SK-N-SH (cell line): ENCODE measurements around the gene CARS2. TPM values are rescaled to one million over a fixed set of nuclear protein-coding genes. Genes with fewer than 3 reads are reported as not detected.

Experiments used
- CTCF ChIA-PET: fragments of 300-600, 350-600 bp; formaldehyde crosslinking; extraction: SDS; loops from one replicate; lab custom pipeline; 2021; lab: Yijun Ruan, JAX
- POLR2A ChIA-PET: fragments of 350-600 bp; sonication (Branson Sonifier 250); formaldehyde crosslinking; extraction: SDS; loops from one replicate; lab custom pipeline; 2020; ENCODE audit warnings: antibody characterized with exemption, inconsistent platforms; lab: Yijun Ruan, JAX
- DNase-seq: peaks from one replicate; pipeline ENCODE4 v3.0.0; 2012
- H2AFZ ChIP-seq: fragments of 200-600 bp; sonication (generic); 2 replicates; pipeline ENCODE4 v1.8.1; 2016; ENCODE audit warnings: antibody characterized with exemption, mild to moderate bottlenecking, low read depth
- H3F3A ChIP-seq: fragments of 200-600 bp; sonication (generic); replicated peaks from 2 replicates; pipeline ENCODE3; 2016; ENCODE audit warnings: antibody characterized with exemption, mild to moderate bottlenecking; ENCODE audit not compliant: insufficient read depth
- H3K27ac ChIP-seq, 2 experiments: fragments of 200-500 bp in 1 of 2; fragments of 200-600 bp in 1 of 2; sonication (Bioruptor generic) in 1 of 2; sonication (generic), shearing (Covaris generic) in 1 of 2; 2 replicates each; pipeline versions ENCODE4 v1.5.1 to v1.6.1; 2014 to 2016; ENCODE audit warnings: low read depth in 2 of 2, inconsistent platforms in 1 of 2, low read length in 1 of 2, mild to moderate bottlenecking in 1 of 2, mixed read lengths in 1 of 2
- H3K27me3 ChIP-seq: fragments of 200-600 bp; sonication (generic), shearing (Covaris generic); 2 replicates; pipeline ENCODE4 v1.6.1; 2016; ENCODE audit warnings: mixed run types; ENCODE audit not compliant: insufficient read depth
- H3K36me3 ChIP-seq, 2 experiments: fragments of 200-500 bp in 1 of 2; fragments of 200-600 bp in 1 of 2; sonication (Bioruptor generic) in 1 of 2; sonication (generic) in 1 of 2; replicated peaks in 1 of 2; 2 replicates each; pipeline versions ENCODE3 to v1.5.1; 2014 to 2016; ENCODE audit warnings: low read length in 1 of 2, mild to moderate bottlenecking in 1 of 2; ENCODE audit not compliant: insufficient read depth in 2 of 2, control insufficient read depth in 1 of 2
- H3K4me1 ChIP-seq, 2 experiments: fragments of 200-500 bp in 1 of 2; fragments of 200-600 bp in 1 of 2; sonication (Bioruptor generic) in 1 of 2; sonication (generic), shearing (Covaris generic) in 1 of 2; 2 replicates each; pipeline versions ENCODE4 v1.5.1 to v1.6.1; 2014 to 2016; ENCODE audit warnings: low read depth in 1 of 2, low read length in 1 of 2, mixed run types in 1 of 2; ENCODE audit not compliant: insufficient read depth in 2 of 2, control insufficient read depth in 1 of 2
- H3K4me2 ChIP-seq: fragments of 200-600 bp; sonication (generic), shearing (Covaris generic); 2 replicates; pipeline ENCODE4 v1.6.1; 2017; ENCODE audit warnings: mixed run types
- H3K4me3 ChIP-seq, 2 experiments: fragments of 200-500 bp in 1 of 2; fragments of 200-600 bp in 1 of 2; sonication (Bioruptor generic) in 1 of 2; sonication (generic), shearing (Covaris generic) in 1 of 2; 2 replicates each; pipeline versions ENCODE4 v1.5.1 to v1.8.1; 2014 to 2016; ENCODE audit warnings: low read depth in 2 of 2, inconsistent platforms in 1 of 2, low read length in 1 of 2, mild to moderate bottlenecking in 1 of 2, mixed read lengths in 1 of 2, moderate library complexity in 1 of 2
- H3K79me2 ChIP-seq: fragments of 200-600 bp; sonication (generic); 2 replicates; pipeline ENCODE4 v1.8.1; 2017; ENCODE audit warnings: mild to moderate bottlenecking; ENCODE audit not compliant: insufficient read depth
- H3K9ac ChIP-seq: fragments of 200-600 bp; sonication (generic); 2 replicates; pipeline ENCODE4 v1.6.1; 2017; ENCODE audit warnings: mixed run types
- H3K9me2 ChIP-seq: fragments of 200-600 bp; sonication (generic); 2 replicates; pipeline ENCODE4 v1.6.1; 2017; ENCODE audit warnings: mixed run types
- H3K9me3 ChIP-seq: fragments of 200-600 bp; sonication (generic); 2 replicates; pipeline ENCODE4 v1.6.1; 2017; ENCODE audit warnings: mixed run types, mild to moderate bottlenecking, moderate library complexity
- H4K20me1 ChIP-seq: fragments of 200-600 bp; sonication (generic); 2 replicates; pipeline ENCODE4 v1.6.1; 2017; ENCODE audit warnings: mild to moderate bottlenecking, mixed run types; ENCODE audit not compliant: insufficient read depth
- ELF1 ChIP-seq: IDR thresholded peaks from 2 replicates; pipeline ENCODE4 v1.4.0; 2012
- EP300 ChIP-seq, 2 experiments: IDR thresholded peaks; 2 replicates each; pipeline versions ENCODE4 v1.4.0 to v1.6.1; 2012; ENCODE audit warnings: borderline replicate concordance in 1 of 2, low read depth in 1 of 2, low read length in 1 of 2
- EZH2phosphoT487 ChIP-seq: fragments of 200-600 bp; sonication (generic); IDR thresholded peaks from 2 replicates; pipeline ENCODE4 v1.6.1; 2017; ENCODE audit warnings: low read depth, mixed run types, mild to moderate bottlenecking, antibody characterized with exemption, moderate library complexity, borderline replicate concordance
- FOSL2 ChIP-seq: IDR thresholded peaks from 2 replicates; pipeline ENCODE4 v1.4.0; 2012; ENCODE audit warnings: low read depth, mild to moderate bottlenecking, moderate library complexity, borderline replicate concordance
- FOXM1 ChIP-seq: IDR thresholded peaks from 2 replicates; pipeline ENCODE4 v1.4.0; 2012; ENCODE audit warnings: low read depth, mild to moderate bottlenecking
- GATA2 ChIP-seq: sonication (generic); formaldehyde crosslinking; IDR thresholded peaks from 2 replicates; pipeline ENCODE4 v1.5.0; 2020; ENCODE audit warnings: mild to moderate bottlenecking, missing genetic modification reagents
- JUND ChIP-seq: IDR thresholded peaks from 2 replicates; pipeline ENCODE4 v1.4.0; 2012
- MEF2A ChIP-seq: IDR thresholded peaks from 2 replicates; pipeline ENCODE4 v1.4.0; 2012; ENCODE audit warnings: low read depth, borderline replicate concordance
- NRF1 ChIP-seq: IDR thresholded peaks from 2 replicates; pipeline ENCODE4 v1.6.1; 2012; ENCODE audit warnings: low read depth, mild to moderate bottlenecking, low read length
- POLR2AphosphoS5 ChIP-seq: IDR thresholded peaks from 2 replicates; pipeline ENCODE4 v1.6.1; 2012; ENCODE audit warnings: low read depth, low read length
- RAD21 ChIP-seq: IDR thresholded peaks from 2 replicates; pipeline ENCODE4 v1.6.1; 2012; ENCODE audit warnings: mild to moderate bottlenecking, low read length
- RCOR1 ChIP-seq: fragments of 150-350 bp; IDR thresholded peaks from 2 replicates; pipeline ENCODE4 v1.6.1; 2017; ENCODE audit warnings: antibody characterized with exemption, low read length
- RFX5 ChIP-seq: IDR thresholded peaks from 2 replicates; pipeline ENCODE4 v1.6.1; 2012; ENCODE audit warnings: mild to moderate bottlenecking, improper control_type of control experiment, low read length
- RXRA ChIP-seq: IDR thresholded peaks from 2 replicates; pipeline ENCODE4 v1.4.0; 2012; ENCODE audit warnings: low read depth, mild to moderate bottlenecking, borderline replicate concordance
- SIN3A ChIP-seq: IDR thresholded peaks from 2 replicates; pipeline ENCODE4 v1.6.1; 2012; ENCODE audit warnings: low read depth, mild to moderate bottlenecking, low read length, moderate library complexity, borderline replicate concordance
- SMC3 ChIP-seq: IDR thresholded peaks from 2 replicates; pipeline ENCODE4 v1.6.1; 2012; ENCODE audit warnings: low read depth, low read length, improper control_type of control experiment
- TCF12 ChIP-seq: IDR thresholded peaks from 2 replicates; pipeline ENCODE4 v1.4.0; 2012
- TEAD4 ChIP-seq: IDR thresholded peaks from 2 replicates; pipeline ENCODE4 v1.4.0; 2012; ENCODE audit warnings: mild to moderate bottlenecking, borderline replicate concordance; ENCODE audit not compliant: insufficient read depth
- YY1 ChIP-seq: IDR thresholded peaks from 2 replicates; pipeline ENCODE4 v1.4.0; 2012; ENCODE audit warnings: low read depth, mild to moderate bottlenecking
- WGBS: methylation state at CpG from one replicate; pipeline ENCODE4 v1.1.6; 2017; ENCODE audit warnings: low lambda C conversion rate; 5-methylcytosine and 5-hydroxymethylcytosine counted together
- polyA plus RNA-seq, 3 experiments: library from polyadenylated mRNA; depleted of rRNA; stranded (reverse); fragments of >200 nt; gene quantifications; 2 replicates each; pipeline ENCODE4 v1.2.3, GENCODE V29; 2012
- TF ChIP-seq, protein P1 (sequence below): fragments of 150-350 bp; IDR thresholded peaks from 2 replicates; pipeline ENCODE4 v1.6.1; 2016; ENCODE audit warnings: mild to moderate bottlenecking, low read depth, low read length
- TF ChIP-seq, protein P2 (sequence below): IDR thresholded peaks from 2 replicates; pipeline ENCODE4 v1.4.0; 2012; ENCODE audit warnings: low read depth, borderline replicate concordance
- TF ChIP-seq, protein P3 (sequence below): fragments of 150-350 bp; IDR thresholded peaks from 2 replicates; pipeline ENCODE4 v1.6.1; 2017; ENCODE audit warnings: antibody characterized with exemption, low read length, low read depth, borderline replicate concordance

Gene CARS2
- polyA plus RNA-seq, 1 of the 3 experiments (the other 2 are of a cell fraction): 78.6 TPM

DNA sequence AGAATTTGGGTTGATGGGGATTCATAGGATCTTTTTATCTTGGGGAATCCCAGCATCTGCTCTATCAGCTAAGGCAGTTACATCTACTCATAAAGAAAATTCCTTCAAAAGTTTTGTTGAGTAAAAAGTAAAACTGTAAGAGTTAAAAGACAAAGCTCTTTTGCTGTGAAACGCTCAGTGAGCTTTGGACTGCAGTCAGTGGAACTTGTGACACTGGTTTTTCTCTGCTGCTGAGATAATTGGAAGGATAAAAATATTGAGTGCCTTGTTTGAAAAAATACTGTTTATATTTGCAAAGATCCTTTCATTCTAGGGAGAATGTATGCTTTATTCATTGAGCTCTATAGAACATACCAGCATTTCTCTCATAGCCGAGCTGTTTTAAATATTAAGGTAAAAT lies 85.3 kb downstream of the CARS2 start:
- Histone ChIP-seq H3K9me2 (no peaks in the 10 kb centered on the region), H3K27ac (no peak overlapping the region), H3K79me2 (peaks cover 100% of the 10 kb centered on the region), H3K9me3 (no peaks in the 10 kb centered on the region), H2AFZ (no peak overlapping the region), H4K20me1 (peaks cover 77% of the 10 kb centered on the region), H3F3A (no peaks in the 10 kb centered on the region), H3K36me3 (peaks cover 6 to 18% of the 10 kb centered on the region in 2 experiments), H3K27me3 (no peaks in the 10 kb centered on the region), H3K9ac (no peak overlapping the region), H3K4me2 (no peak overlapping the region), H3K4me3 (no peak overlapping the region), H3K4me1 (peaks cover 0 to 16% of the 10 kb centered on the region in 2 experiments; a peak in 2 of 4 replicates)
- no peak for DNase-seq
- POLR2A ChIA-PET: no interaction called here
- TF ChIP-seq NRF1 (no peak), GATA2 (CRISPR knock-in tag) (no peak), JUND (no peak), FOSL2 (no peak), EZH2phosphoT487 (no peak), RFX5 (no peak), RCOR1 (no peak), POLR2AphosphoS5 (no peak), EP300 (IDR thresholded peaks at IDR 0.05; ENCODE audit: borderline replicate concordance in 1 of 2, low read depth in 1 of 2, low read length in 1 of 2) (no peak)
- TF ChIP-seq, protein P1, sequence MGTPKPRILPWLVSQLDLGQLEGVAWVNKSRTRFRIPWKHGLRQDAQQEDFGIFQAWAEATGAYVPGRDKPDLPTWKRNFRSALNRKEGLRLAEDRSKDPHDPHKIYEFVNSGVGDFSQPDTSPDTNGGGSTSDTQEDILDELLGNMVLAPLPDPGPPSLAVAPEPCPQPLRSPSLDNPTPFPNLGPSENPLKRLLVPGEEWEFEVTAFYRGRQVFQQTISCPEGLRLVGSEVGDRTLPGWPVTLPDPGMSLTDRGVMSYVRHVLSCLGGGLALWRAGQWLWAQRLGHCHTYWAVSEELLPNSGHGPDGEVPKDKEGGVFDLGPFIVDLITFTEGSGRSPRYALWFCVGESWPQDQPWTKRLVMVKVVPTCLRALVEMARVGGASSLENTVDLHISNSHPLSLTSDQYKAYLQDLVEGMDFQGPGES: no peak
- WGBS: 91% methylated on average over 2 of the region's 2 CpGs
- CTCF ChIA-PET: interaction anchor here (1.1 kb wide), 1 partner anchor 20 kb away, joined by 3 read pairs; no protein-coding TSS in a partner anchor

DNA sequence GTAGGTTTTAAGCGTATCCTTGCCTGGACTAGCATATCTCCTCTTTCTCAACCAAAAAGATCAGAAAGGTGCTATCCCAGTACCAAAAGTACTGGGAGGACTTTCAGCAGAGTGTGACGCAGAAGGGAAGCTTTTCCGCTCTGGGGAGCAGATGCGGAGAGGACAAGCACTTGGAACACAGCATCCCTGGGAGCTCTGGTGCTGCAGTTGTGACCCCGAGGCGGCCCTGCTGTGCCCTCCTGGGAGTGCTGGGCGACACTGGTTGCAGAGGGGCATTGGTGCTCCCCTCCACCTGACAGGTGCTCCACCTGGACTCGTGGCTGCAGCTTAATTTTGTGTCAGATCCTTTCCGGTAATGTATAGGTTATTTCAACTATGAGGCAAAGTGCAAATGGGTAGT lies 87.1 kb downstream of the CARS2 start:
- WGBS: 90% methylated on average over 8 of the region's 9 CpGs
- Histone ChIP-seq H3K4me1 (peaks cover 4 to 22% of the 10 kb centered on the region in 2 experiments; a peak in 2 of 4 replicates), H3K27ac (no peak overlapping the region), H3K9ac (no peak overlapping the region), H3K9me2 (no peaks in the 10 kb centered on the region), H2AFZ (no peak overlapping the region), H3K9me3 (no peaks in the 10 kb centered on the region), H4K20me1 (peaks cover 69% of the 10 kb centered on the region), H3F3A (no peaks in the 10 kb centered on the region), H3K4me3 (no peak overlapping the region), H3K27me3 (no peaks in the 10 kb centered on the region), H3K79me2 (peaks cover 84% of the 10 kb centered on the region), H3K36me3 (peaks cover 6 to 12% of the 10 kb centered on the region in 2 experiments), H3K4me2 (no peak overlapping the region)
- ChIA-PET CTCF (interaction anchor here (1.2 to 1.5 kb wide), 3 partner anchors 10 to 25 kb away, joined by 3 to 5 read pairs (median 3); no protein-coding TSS in a partner anchor), POLR2A (no interaction called here)
- DNase-seq: no peak
- no peak for TF ChIP-seq FOXM1
- TF ChIP-seq ELF1: no peak
- TF ChIP-seq MEF2A: no peak
- TF ChIP-seq YY1: no peak
- no peak for TF ChIP-seq GATA2 (CRISPR knock-in tag)
- no peak for TF ChIP-seq RAD21
- TF ChIP-seq TEAD4: no peak
- no peak for TF ChIP-seq RXRA
- no peak for TF ChIP-seq SMC3
- TF ChIP-seq EZH2phosphoT487: no peak
- TF ChIP-seq, protein P2, sequence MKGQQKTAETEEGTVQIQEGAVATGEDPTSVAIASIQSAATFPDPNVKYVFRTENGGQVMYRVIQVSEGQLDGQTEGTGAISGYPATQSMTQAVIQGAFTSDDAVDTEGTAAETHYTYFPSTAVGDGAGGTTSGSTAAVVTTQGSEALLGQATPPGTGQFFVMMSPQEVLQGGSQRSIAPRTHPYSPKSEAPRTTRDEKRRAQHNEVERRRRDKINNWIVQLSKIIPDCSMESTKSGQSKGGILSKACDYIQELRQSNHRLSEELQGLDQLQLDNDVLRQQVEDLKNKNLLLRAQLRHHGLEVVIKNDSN: no peak
- no peak for TF ChIP-seq RCOR1
- TF ChIP-seq, protein P1: no peak
- TF ChIP-seq JUND: no peak
- TF ChIP-seq, protein P3, sequence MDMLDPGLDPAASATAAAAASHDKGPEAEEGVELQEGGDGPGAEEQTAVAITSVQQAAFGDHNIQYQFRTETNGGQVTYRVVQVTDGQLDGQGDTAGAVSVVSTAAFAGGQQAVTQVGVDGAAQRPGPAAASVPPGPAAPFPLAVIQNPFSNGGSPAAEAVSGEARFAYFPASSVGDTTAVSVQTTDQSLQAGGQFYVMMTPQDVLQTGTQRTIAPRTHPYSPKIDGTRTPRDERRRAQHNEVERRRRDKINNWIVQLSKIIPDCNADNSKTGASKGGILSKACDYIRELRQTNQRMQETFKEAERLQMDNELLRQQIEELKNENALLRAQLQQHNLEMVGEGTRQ: no peak
- no peak for TF ChIP-seq TCF12
- TF ChIP-seq SIN3A: no peak
